ENCODE results near the gene ACTL7A.

DNA sequence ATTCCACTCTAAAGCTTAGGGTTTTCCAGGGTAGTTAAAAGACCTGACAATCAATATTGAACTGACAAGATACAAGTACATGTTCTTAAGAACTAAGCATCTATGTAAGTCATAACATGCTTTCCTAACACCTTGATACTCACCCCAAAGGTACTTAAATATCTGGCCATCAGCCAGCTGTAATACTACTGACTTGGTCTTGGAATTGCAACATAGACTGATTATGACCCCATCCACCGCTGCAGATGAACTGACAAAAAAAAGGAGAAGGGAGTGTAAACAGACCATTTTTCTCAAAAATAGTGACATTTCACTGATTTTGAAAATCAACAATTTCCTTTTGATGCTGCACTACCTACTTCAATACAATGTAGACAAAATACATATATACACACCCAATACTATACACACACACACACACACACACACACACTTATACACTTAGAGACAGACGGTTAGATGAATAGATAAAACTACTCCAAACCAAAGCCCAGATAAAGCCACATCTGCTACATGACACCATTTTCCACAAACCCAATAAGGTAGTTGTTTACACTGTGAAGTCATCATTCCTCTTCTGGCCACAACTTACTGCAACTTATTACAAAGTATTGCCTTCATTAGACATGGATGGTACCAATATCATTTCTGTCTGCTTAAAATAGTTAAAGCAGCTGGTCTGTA, 41.5 kb downstream of the ACTL7A start:
- no peak for TF ChIP-seq POLR2AphosphoS5 (IDR thresholded peaks at IDR 0.05; ENCODE audit: low read depth)
- TF ChIP-seq ZNF331 (CRISPR knock-in tag; IDR thresholded peaks at IDR 0.05; ENCODE audit: low read depth), result no peak
- TF ChIP-seq CREB1 (CRISPR knock-in tag; IDR thresholded peaks at IDR 0.05; ENCODE audit: low read depth), result no peak
- TF ChIP-seq, protein P1, sequence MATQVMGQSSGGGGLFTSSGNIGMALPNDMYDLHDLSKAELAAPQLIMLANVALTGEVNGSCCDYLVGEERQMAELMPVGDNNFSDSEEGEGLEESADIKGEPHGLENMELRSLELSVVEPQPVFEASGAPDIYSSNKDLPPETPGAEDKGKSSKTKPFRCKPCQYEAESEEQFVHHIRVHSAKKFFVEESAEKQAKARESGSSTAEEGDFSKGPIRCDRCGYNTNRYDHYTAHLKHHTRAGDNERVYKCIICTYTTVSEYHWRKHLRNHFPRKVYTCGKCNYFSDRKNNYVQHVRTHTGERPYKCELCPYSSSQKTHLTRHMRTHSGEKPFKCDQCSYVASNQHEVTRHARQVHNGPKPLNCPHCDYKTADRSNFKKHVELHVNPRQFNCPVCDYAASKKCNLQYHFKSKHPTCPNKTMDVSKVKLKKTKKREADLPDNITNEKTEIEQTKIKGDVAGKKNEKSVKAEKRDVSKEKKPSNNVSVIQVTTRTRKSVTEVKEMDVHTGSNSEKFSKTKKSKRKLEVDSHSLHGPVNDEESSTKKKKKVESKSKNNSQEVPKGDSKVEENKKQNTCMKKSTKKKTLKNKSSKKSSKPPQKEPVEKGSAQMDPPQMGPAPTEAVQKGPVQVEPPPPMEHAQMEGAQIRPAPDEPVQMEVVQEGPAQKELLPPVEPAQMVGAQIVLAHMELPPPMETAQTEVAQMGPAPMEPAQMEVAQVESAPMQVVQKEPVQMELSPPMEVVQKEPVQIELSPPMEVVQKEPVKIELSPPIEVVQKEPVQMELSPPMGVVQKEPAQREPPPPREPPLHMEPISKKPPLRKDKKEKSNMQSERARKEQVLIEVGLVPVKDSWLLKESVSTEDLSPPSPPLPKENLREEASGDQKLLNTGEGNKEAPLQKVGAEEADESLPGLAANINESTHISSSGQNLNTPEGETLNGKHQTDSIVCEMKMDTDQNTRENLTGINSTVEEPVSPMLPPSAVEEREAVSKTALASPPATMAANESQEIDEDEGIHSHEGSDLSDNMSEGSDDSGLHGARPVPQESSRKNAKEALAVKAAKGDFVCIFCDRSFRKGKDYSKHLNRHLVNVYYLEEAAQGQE (IDR thresholded peaks at IDR 0.05; ENCODE audit: unreplicated experiment), result no peak
- TF ChIP-seq, protein P2, sequence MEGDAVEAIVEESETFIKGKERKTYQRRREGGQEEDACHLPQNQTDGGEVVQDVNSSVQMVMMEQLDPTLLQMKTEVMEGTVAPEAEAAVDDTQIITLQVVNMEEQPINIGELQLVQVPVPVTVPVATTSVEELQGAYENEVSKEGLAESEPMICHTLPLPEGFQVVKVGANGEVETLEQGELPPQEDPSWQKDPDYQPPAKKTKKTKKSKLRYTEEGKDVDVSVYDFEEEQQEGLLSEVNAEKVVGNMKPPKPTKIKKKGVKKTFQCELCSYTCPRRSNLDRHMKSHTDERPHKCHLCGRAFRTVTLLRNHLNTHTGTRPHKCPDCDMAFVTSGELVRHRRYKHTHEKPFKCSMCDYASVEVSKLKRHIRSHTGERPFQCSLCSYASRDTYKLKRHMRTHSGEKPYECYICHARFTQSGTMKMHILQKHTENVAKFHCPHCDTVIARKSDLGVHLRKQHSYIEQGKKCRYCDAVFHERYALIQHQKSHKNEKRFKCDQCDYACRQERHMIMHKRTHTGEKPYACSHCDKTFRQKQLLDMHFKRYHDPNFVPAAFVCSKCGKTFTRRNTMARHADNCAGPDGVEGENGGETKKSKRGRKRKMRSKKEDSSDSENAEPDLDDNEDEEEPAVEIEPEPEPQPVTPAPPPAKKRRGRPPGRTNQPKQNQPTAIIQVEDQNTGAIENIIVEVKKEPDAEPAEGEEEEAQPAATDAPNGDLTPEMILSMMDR (conservative IDR thresholded peaks at IDR 0.05; ENCODE audit: low read depth in 2 of 2), result no peak
- TF ChIP-seq ETS1 (IDR thresholded peaks at IDR 0.05), result no peak
- TF ChIP-seq EZH2 (IDR thresholded peaks at IDR 0.05; ENCODE audit: low read depth, unreplicated experiment), result no peak
- TF ChIP-seq EZH2phosphoT487 (IDR thresholded peaks at IDR 0.05; ENCODE audit: unreplicated experiment), result no peak
- TF ChIP-seq JUNB (IDR thresholded peaks at IDR 0.05; ENCODE audit: unreplicated experiment), result no peak
- TF ChIP-seq, protein P3, sequence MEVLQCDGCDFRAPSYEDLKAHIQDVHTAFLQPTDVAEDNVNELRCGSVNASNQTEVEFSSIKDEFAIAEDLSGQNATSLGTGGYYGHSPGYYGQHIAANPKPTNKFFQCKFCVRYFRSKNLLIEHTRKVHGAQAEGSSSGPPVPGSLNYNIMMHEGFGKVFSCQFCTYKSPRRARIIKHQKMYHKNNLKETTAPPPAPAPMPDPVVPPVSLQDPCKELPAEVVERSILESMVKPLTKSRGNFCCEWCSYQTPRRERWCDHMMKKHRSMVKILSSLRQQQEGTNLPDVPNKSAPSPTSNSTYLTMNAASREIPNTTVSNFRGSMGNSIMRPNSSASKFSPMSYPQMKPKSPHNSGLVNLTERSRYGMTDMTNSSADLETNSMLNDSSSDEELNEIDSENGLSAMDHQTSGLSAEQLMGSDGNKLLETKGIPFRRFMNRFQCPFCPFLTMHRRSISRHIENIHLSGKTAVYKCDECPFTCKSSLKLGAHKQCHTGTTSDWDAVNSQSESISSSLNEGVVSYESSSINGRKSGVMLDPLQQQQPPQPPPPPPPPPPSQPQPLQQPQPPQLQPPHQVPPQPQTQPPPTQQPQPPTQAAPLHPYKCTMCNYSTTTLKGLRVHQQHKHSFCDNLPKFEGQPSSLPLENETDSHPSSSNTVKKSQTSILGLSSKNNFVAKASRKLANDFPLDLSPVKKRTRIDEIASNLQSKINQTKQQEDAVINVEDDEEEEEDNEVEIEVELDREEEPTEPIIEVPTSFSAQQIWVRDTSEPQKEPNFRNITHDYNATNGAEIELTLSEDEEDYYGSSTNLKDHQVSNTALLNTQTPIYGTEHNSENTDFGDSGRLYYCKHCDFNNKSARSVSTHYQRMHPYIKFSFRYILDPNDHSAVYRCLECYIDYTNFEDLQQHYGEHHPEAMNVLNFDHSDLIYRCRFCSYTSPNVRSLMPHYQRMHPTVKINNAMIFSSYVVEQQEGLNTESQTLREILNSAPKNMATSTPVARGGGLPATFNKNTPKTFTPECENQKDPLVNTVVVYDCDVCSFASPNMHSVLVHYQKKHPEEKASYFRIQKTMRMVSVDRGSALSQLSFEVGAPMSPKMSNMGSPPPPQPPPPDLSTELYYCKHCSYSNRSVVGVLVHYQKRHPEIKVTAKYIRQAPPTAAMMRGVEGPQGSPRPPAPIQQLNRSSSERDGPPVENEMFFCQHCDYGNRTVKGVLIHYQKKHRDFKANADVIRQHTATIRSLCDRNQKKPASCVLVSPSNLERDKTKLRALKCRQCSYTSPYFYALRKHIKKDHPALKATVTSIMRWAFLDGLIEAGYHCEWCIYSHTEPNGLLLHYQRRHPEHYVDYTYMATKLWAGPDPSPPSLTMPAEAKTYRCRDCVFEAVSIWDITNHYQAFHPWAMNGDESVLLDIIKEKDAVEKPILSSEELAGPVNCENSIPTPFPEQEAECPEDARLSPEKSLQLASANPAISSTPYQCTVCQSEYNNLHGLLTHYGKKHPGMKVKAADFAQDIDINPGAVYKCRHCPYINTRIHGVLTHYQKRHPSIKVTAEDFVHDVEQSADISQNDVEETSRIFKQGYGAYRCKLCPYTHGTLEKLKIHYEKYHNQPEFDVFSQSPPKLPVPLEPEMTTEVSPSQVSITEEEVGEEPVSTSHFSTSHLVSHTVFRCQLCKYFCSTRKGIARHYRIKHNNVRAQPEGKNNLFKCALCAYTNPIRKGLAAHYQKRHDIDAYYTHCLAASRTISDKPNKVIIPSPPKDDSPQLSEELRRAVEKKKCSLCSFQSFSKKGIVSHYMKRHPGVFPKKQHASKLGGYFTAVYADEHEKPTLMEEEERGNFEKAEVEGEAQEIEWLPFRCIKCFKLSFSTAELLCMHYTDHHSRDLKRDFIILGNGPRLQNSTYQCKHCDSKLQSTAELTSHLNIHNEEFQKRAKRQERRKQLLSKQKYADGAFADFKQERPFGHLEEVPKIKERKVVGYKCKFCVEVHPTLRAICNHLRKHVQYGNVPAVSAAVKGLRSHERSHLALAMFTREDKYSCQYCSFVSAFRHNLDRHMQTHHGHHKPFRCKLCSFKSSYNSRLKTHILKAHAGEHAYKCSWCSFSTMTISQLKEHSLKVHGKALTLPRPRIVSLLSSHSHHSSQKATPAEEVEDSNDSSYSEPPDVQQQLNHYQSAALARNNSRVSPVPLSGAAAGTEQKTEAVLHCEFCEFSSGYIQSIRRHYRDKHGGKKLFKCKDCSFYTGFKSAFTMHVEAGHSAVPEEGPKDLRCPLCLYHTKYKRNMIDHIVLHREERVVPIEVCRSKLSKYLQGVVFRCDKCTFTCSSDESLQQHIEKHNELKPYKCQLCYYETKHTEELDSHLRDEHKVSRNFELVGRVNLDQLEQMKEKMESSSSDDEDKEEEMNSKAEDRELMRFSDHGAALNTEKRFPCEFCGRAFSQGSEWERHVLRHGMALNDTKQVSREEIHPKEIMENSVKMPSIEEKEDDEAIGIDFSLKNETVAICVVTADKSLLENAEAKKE (CRISPR knock-in tag; IDR thresholded peaks at IDR 0.05), result no peak
- TF ChIP-seq NANOG (IDR thresholded peaks at IDR 0.05; ENCODE audit: borderline replicate concordance), result no peak
- no peak for TF ChIP-seq STAT1 (IDR thresholded peaks at IDR 0.05; ENCODE audit: unreplicated experiment)
- no peak for TF ChIP-seq ZNF114 (CRISPR knock-in tag; IDR thresholded peaks at IDR 0.05)
